GM18526 (cell line): ENCODE measurements around the gene LRRC57.

Experiments
- POLR2A ChIP-seq: IDR thresholded peaks from 3 replicates; pipeline ENCODE4 v1.6.1; 2011; ENCODE audit not compliant: insufficient read length; ENCODE audit errors: extremely low read depth

Gene LRRC57

DNA sequence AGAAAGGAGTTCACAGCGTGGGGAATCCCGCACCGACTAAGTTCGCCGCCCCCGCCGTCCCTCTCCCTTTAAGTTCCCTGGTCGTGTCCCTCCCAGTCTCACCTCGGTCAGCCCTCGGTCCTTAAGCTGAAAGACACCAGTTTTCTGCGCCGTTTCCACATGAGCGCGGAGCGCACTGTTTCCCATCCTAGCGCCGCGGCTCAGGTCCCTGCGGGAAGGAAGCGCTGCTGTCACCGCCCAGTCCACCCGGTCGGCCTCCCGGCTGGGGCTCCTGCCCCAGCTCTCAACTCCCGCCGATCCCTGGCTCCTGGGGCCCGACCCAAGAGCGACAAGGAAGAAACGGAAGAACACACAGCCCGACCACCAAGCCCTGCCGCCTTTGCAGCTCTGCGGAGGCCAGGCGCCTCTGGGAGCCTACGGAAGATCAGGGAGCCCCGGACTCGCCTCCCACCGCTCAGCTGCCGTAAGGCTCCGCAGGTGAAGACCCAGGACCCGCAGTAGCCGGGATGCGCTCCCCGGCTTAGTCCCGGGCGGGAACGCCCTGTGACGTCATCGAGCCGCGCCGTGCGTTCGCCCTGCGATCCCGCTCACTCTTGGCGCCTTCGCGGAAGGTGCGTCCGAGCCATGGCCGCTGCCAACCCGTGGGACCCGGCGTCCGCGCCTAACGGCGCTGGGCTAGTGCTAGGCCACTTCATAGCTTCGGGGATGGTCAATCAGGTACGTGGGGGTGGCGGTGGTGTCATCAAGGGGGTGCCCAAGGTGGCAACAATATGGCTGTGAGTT lies at the start of gene LRRC57, which contains the start of gene HAUS2:
Gene LRRC57 (minus strand): TSS at position 545 of the 783 bp plus-strand sequence. CDS start 359 bp downstream, at position 186.
Gene HAUS2 (plus strand): TSS at position 590 of the 783 bp plus-strand sequence. CDS start 35 bp downstream, at position 625.
- peak; percentile 91 for TF ChIP-seq POLR2A

DNA sequence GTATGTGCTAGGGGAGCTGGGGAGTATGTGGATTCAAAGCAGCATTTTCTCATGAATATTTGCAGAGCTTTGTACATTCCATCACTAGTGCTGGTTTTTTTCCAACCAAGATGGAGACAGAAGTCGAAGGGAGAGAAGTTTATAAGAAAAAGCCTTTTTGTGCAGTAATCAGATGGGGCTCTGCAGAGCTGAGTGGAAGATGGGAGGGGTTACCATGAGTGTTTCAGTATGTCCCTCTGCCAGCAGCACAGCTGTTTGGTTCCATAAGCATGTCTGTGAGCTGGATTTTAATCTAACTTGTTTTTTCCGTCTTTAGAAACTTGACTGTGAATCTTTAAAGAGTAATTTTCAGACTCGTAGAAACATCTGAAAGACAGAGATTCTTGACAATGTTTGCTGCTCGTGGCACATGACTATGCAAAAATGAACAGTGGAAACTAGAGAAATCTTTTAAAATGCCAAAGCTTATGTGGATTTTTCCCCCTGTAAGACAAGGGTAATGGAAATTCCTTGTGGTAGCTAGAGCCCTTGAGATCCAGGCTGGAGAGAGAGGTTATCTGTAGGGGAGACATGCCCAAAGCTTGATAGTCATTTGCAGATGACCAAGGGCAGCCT lies 47.1 kb upstream of the LRRC57 start:
- no peak for TF ChIP-seq POLR2A

DNA sequence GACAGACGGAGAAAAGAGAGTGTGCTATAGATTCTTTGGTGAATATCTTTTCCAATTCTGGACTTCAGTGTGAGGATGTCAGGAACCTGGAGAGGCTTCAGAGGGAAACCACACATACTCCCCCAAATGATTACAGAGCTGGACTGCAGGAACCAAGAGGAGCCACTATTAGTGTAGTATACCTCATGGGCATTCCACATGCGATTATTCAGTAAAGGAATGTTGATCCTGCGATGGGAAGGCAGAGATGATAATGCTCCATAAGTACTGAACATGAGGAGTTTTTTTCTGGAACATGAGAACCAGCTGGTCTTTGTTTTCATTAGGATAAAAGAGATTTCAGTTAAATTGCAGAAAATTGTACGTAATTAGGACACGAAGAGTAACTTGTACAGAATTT lies 45.5 kb upstream of the LRRC57 start:
- TF ChIP-seq POLR2A, result no peak

DNA sequence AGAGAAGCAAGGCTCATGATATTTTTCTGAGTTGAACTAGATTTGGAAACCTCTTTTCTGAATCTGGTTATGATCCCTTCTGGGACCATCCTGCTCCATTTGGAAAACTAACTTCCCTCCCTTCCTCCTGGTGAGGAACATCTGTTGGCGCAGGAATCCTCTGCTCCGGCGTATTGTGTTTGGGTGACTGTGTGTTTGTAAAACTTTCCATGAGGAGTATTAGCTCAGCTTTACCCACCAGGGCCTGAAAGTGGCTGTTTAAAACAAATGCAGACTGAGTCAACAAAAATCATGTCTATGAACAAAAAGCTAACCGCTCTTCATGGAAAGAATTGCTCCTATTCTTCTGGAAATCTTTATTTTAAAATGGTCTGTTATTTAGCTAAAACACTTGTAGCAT lies 44.5 kb upstream of the LRRC57 start:
- TF ChIP-seq POLR2A, result no peak

DNA sequence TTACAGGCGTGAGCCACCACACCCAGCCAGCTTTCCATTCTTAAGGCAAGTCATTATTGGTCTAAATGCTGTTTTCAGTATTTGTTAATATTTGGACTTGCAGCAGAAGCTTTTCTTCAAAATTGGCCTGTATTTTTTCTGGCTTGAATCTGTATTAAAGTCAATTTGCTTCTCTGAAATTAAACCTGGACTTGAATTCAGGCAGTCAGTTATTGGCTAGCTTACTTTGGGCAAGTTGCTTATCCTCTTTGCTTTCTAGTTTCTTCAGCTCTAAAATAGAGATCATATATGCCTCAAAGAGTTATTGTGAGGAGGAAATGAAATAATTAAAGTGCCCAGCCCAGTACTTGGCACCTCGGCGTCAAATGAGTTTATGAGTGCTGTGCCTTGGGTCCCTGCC lies 44.1 kb upstream of the LRRC57 start:
- no peak for TF ChIP-seq POLR2A

DNA sequence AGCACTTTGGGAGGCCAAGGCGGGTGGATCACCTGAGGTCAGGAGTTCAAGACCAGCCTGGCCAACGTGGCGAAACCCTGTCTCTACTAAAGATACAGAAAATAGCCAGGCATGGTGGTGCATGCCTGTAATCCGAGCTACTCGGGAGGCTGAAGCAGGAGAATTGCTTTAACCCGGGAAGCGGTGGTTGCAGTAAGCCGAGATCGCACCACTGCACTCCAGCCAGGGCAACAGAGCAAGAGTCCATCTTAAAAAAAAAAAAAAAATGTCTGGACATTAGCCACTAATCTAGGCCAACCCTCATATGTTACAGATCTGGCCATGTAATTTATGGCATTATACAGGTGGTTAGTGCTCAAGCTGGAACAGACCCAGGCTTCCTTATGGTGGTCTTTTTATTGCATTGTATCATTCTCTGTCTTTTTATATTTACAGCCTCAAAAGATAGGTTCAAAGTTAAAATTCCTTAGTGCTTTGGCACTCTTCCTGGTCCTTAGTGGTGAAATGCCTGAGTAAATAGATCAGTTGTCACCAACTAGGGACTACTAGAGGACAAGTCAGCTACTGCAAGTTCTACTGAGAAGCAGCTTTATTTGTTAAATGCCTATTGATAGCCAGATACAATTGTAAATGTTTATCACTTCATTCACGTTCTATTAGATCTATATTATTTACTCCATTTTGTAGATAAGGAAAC lies 42.8 kb upstream of the LRRC57 start:
- no peak for TF ChIP-seq POLR2A

DNA sequence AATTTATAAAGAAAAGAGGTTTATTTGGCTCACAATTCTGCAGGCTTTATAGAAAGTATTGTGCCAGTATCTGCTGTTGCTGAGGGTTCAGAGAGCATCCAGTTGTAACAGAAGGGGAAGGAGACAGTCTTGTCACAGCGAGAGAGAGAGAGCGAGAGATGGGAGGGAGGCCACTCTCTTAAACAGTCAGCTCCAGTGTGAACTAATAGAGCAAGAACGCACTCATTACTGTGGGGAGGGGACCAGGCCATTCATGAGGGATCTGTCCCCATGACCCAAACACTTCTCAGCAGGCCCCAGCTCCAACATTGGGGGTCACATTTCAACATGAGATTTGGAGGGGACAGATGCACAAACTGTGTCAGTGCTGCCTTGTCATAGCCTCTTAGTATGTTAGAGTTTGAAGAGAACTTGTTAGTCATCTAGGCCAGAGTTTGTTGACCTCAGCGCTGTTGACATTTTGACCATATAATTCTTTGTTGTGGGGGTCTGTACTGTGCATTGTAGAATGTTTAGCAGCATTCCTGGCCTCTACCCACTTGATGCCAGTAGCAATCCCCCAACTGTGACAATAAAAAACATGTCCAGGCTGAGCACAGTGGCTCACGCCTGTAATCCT lies 42.1 kb upstream of the LRRC57 start:
- TF ChIP-seq POLR2A, result no peak

DNA sequence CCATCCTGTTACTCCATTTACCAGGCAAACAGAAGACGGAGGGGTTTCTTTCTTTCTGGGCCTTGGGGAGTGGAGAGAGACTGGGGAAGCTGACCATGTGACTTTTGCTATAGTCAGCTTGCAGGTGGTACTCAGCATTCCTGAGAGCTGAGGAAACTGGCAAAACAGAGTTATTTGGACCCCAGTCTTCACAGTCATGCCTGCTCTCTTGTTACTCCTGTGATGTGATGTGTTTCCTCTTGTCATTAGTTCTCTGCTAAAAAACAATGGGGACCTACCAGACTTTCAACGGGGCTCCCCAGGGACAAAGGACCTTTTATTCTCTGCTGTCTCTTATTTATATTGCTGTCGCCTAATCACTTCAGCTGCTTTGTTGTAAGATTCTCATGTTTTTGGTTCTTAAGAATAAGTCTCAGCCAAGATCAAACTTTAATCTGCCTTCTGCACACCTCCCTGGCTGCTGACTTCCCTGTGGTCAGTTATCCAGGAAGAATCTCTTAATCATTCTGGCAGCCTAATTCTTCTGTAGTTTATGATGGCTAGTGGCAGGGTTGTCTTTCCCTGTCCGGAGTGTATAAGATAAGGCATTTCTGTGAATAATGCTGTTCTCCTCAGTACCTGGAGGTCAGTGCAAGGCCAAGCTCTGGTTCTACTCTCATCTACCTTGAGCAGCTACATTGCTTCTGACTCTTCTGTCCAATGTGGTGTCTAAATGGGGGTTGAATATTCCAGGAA lies 35.6 kb upstream of the LRRC57 start:
- no peak for TF ChIP-seq POLR2A

DNA sequence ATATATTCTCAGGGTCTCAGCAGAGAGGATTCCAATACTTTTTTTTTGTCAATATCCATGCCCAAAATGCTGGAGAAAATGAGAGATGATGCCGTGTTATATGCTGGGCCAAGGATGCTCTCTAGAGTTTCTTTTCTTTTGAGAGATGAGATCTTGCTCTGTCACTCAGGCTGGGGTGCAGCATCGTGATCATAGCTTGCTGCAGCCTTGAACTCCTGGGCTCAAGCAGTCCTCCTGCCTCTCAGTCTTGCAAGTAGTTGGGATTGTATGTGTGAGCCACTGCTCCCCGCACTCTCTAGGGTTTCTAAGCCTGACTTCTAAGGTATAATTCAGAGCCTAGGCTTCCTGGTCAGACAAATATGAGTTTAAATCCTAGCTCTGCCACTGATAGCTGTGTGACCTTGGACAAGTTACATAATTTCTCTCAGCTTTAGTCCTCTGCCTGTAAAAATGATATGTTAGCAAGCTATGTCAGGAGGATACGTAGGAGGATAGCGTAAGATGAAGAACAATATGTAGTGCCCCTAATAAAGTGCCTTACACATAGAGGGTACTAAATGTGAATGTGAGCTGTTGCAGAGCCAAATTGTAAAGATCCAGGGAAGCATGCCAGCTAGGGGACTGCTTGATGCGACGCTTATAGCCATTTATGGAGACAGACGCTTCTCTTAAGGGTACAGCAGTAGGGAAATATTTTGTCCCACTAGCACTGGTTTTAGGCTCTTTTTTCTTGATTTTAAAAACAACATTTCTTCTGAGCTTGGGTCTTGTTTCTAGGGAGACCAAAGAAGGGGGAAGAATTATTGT lies 34.2 kb upstream of the LRRC57 start:
- TF ChIP-seq POLR2A, result no peak

DNA sequence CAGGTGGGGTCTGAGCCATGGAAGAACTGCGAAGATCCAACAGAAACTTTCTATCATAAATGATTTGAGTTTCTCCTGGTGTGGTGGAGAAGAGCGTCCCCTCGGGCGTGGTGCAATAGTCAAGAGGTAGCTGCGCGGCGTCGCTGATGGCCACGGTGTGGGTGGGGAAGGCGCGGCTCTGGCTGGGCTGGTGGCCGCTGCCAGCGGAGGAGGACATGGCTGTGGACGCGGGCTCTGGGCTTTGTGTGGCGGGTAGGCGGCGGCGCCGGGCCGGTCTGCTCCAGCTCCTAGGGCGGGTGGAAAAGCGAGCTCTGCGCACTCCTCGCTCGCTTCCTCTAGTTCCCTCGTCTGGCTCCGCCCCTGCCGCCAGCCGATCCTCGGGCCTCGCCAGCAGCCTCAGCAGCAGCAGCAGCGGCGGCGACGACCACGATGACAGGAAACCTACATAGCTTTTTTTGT lies 32.7 kb upstream of the LRRC57 start:
- TF ChIP-seq POLR2A, result peak; percentile 41

DNA sequence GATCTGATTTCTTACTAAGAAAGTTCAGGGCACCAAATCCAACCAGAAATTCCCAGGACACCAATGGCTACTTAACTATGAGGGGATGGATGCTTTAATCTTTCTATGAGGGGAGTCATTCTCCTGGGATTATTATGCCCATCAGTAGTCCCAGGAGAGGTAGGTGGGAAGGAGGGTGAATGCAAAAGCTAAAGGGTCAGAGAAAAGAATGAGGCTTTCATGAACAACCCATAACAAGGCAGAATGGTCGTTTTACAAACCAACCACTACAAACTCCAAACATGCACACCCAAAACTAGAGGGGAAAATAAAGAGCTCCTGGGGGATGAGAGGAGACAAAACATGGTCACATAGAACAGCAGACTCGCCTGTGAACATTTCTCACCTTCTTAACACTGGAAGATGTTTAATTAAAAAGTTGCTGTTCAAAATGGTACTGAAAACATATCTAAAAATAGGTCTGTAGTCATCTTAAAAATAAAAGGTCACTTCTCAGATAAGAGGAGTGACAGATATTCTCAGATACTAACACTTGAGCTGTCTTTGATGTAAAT lies 30.5 kb upstream of the LRRC57 start:
- TF ChIP-seq POLR2A, result no peak

DNA sequence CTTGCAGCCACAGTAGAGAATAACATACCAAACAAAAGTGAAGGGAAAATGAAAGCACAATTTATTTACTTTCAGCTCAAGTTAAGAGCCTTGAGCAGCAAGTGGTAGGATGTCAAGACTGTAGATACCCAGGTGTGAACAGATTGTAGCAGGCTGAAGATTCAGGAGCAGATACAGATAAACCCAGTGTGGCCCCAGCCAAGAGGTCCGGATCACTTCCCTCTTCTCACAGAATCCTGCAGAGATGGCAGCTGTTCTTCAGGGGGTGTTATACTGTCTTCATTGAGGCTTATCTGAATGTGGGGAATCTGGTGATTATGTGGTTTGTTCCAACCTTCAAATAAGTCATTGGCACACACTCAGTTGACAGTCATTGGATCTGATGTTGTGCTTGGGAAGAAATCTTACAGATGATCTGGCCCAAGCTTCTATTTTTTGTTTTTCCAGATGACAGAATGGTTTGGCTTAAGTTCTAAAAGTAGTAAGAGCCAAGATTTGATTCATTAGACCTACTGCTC lies 29.0 kb upstream of the LRRC57 start:
- TF ChIP-seq POLR2A, result no peak

DNA sequence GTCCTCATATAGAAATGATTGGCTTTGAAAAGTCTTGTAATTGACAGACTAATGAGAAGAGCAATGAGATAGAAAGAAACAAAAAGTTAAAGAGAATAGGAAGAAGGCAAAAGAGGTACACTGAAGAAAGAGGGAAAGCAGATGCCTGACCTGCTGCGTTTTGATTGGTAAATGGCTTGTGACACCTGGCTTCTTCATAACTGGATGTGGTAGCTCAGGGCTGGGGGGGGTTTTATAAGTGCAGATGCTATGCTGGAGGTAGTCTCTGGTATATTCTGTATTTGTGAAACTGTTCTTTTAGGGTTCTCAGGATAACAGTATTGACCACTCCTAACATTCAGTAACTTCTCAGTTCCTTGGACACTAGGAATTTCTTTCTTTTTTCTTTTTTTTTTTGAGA lies 28.2 kb upstream of the LRRC57 start:
- TF ChIP-seq POLR2A, result no peak
